Upper lobe of right lung (tissue), 1 donor: ENCODE measurements around the gene TSPEAR. TPM values are rescaled to one million over a fixed set of nuclear protein-coding genes. Genes with fewer than 3 reads are reported as not detected.

Source experiments
- ATAC-seq: fragments of 200-7000 bp; cut with Tn5 transposase; one replicate; pipeline ENCODE4 v1.9.1; 2020; ENCODE audit warnings: mild to moderate bottlenecking, moderate library complexity
- DNase-seq: peaks from one replicate; pipeline ENCODE4 v3.0.0-alpha.2; 2020
- H3K27ac ChIP-seq: fragments of 200-600 bp; one replicate; pipeline ENCODE4 v1.8.0; 2022
- H3K27me3 ChIP-seq: fragments of 200-600 bp; one replicate; pipeline ENCODE4 v1.8.0; 2022; ENCODE audit warnings: mild to moderate bottlenecking
- H3K36me3 ChIP-seq: fragments of 200-600 bp; one replicate; pipeline ENCODE4 v1.8.0; 2022
- H3K4me1 ChIP-seq: fragments of 200-600 bp; one replicate; pipeline ENCODE4 v1.8.0; 2022
- H3K4me3 ChIP-seq: fragments of 200-600 bp; one replicate; pipeline ENCODE4 v1.8.0; 2022; ENCODE audit warnings: mild to moderate bottlenecking
- H3K9me3 ChIP-seq: fragments of 200-600 bp; one replicate; pipeline ENCODE4 v1.8.0; 2022
- CTCF ChIP-seq: fragments of 200-600 bp; IDR thresholded peaks from one replicate; pipeline ENCODE4 v1.8.0; 2022; ENCODE audit warnings: antibody characterized with exemption
- intact Hi-C: fragments of 100-400 bp; cut with DNase I; formaldehyde crosslinking; loops from one replicate; pipeline ENCODE4 v1.11.0; 2022
- total RNA-seq: library from RNA; stranded (reverse); fragmentation: NEBNext Ultra II Directional; extraction: Animal tissue kit (Norgen Biotek cat#: 25700); gene quantifications from one replicate; pipeline ENCODE4 v1.2.1, GENCODE V29; 2021
- donor health status: DM: no; HTN: yes; CAD: no; lungs with severe emphysema.

The TSPEAR gene
- total RNA-seq, 1 donor from 2014 or later: 0.23 TPM

GRCh38 chr21:44710756-44711326, 531 bp downstream of the TSPEAR start:
- ATAC-seq (peak; percentile 36), DNase-seq (peak; percentile 65)
- Histone ChIP-seq H3K36me3 (no peaks in the 10 kb centered on the region), H3K27ac (no peak overlapping the region), H3K27me3 (peaks cover 73% of the 10 kb centered on the region), H3K4me3 (no peak overlapping the region), H3K4me1 (peaks cover 8% of the 10 kb centered on the region), H3K9me3 (no peaks in the 10 kb centered on the region)
- intact Hi-C loops: no loop called here
- no peak for TF ChIP-seq CTCF

GRCh38 chr21:44710294-44710665, 1.1 kb downstream of the TSPEAR start:
- peaks cover 8% of the 10 kb centered on the region for H3K4me1 ChIP-seq

GRCh38 chr21:44709426-44710293, 1.7 kb downstream of the TSPEAR start:
- ATAC-seq (peak; percentile 53), DNase-seq (peak; percentile 70)
- peak overlapping the region; percentile 8 for H3K4me3 ChIP-seq
- peaks cover 75% of the 10 kb centered on the region for H3K27me3 ChIP-seq
- H3K36me3 ChIP-seq: no peaks in the 10 kb centered on the region
- intact Hi-C loops: no loop called here
- TF ChIP-seq CTCF: no peak
- peaks cover 8% of the 10 kb centered on the region for H3K4me1 ChIP-seq
- no peak overlapping the region for H3K27ac ChIP-seq
- no peaks in the 10 kb centered on the region for H3K9me3 ChIP-seq

More at GRCh38 chr21:44710294-44710665, 1.1 kb downstream of the TSPEAR start:
- ATAC-seq (no peak), DNase-seq (peak; percentile 52)
- Histone ChIP-seq H3K27me3 (peaks cover 73% of the 10 kb centered on the region), H3K27ac (no peak overlapping the region), H3K9me3 (no peaks in the 10 kb centered on the region), H3K36me3 (no peaks in the 10 kb centered on the region), H3K4me3 (no peak overlapping the region)
- TF ChIP-seq CTCF: no peak
- intact Hi-C loops: no loop called here

GRCh38 chr21:44708866-44709425, 2.4 kb downstream of the TSPEAR start:
- no peaks in the 10 kb centered on the region for H3K9me3 ChIP-seq
- no peaks in the 10 kb centered on the region for H3K36me3 ChIP-seq
- peak; percentile 56 for ATAC-seq
- H3K27me3 ChIP-seq: peaks cover 80% of the 10 kb centered on the region
- peak overlapping the region; percentile 8 for H3K4me3 ChIP-seq
- intact Hi-C loops: no loop called here
- peaks cover 8% of the 10 kb centered on the region for H3K4me1 ChIP-seq
- no peak overlapping the region for H3K27ac ChIP-seq
- DNase-seq: peak; percentile 53
- no peak for TF ChIP-seq CTCF

- TF ChIP-seq CTCF: no peak
- intact Hi-C loops: no loop called here
- peaks cover 80% of the 10 kb centered on the region for H3K27me3 ChIP-seq
- DNase-seq (no peak), ATAC-seq (no peak)
- no peak overlapping the region for H3K4me3 ChIP-seq
- no peak overlapping the region for H3K27ac ChIP-seq
- peaks cover 8% of the 10 kb centered on the region for H3K4me1 ChIP-seq
- no peaks in the 10 kb centered on the region for H3K9me3 ChIP-seq
- H3K36me3 ChIP-seq: no peaks in the 10 kb centered on the region
These were observed 3.0 kb downstream of the TSPEAR start for GRCh38 chr21:44708213-44708865.
